ENCODE data around the gene PRR7. TPM values are rescaled to one million over a fixed set of nuclear protein-coding genes. Genes with fewer than 3 reads are reported as not detected.

Gene PRR7
- polyA plus RNA-seq, 1 of the 3 experiments (the other 2 are of a cell fraction) = 17.1 TPM

- no peak for TF ChIP-seq USF2 (IDR thresholded peaks at IDR 0.05; ENCODE audit: borderline replicate concordance, low read depth, low read length)
- no peak for TF ChIP-seq MEF2A (IDR thresholded peaks at IDR 0.05; ENCODE audit: borderline replicate concordance, low read depth)
- no peak for TF ChIP-seq RXRA (IDR thresholded peaks at IDR 0.05; ENCODE audit: borderline replicate concordance, low read depth)
- TF ChIP-seq FOXJ3 (CRISPR knock-in tag; IDR thresholded peaks at IDR 0.05) = no peak
- no peak for TF ChIP-seq TEAD4 (IDR thresholded peaks at IDR 0.05; ENCODE audit: borderline replicate concordance, insufficient read depth)
Measured at GRCh38 chr5:177457852-177458681, 11.5 kb downstream of the PRR7 start (continued).

DNA sequence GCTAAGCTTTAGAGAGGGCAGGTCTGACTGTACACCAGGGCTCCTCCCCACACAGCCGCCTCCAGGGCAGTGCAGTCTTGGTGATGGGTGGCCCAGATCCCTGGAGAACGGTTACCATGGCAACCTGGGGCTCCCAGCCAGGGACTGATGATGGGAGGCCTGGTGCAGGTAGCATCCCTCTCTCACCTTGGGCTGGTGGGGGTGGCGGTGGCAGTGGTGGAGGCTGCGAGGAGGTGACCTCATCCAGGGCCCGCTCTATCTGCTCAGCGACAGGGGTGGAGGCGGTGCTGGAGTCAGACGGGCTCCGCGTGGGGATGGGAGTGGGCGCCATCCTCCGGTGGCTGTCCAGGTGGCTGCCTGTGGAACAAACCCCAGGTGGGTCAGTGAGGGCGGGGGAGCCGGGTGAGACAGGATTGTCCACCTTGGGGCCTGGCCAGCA is 12.3 kb downstream of the PRR7 start:
- Histone ChIP-seq H3K36me3 (replicated peaks in 1 of 2; ENCODE audit: control insufficient read depth in 1 of 2, insufficient read depth in 2 of 2, low read length in 1 of 2) (peaks cover 24 to 58% of the 10 kb centered on the region in 2 experiments), H4K20me1 (ENCODE audit: insufficient read depth) (peaks cover 61% of the 10 kb centered on the region)

More for the DNA sequence above, 12.3 kb downstream of the PRR7 start:
- Histone ChIP-seq H3K9ac (no peak overlapping the region), H2AFZ (ENCODE audit: low read depth) (no peak overlapping the region), H3K4me2 (no peak overlapping the region), H3K27ac (ENCODE audit: low read depth in 2 of 2, low read length in 1 of 2) (peak overlapping the region; percentile 69 to 84), H3K4me3 (ENCODE audit: low read depth in 2 of 2, low read length in 1 of 2) (no peak overlapping the region; a peak in 1 of 4 replicates), H3K9me3 (no peaks in the 10 kb centered on the region), H3K9me2 (no peaks in the 10 kb centered on the region), H3F3A (replicated peaks; ENCODE audit: insufficient read depth) (peaks cover 45% of the 10 kb centered on the region), H3K4me1 (ENCODE audit: control insufficient read depth in 1 of 2, insufficient read depth in 2 of 2, low read depth in 1 of 2, low read length in 1 of 2) (peaks cover 9 to 57% of the 10 kb centered on the region in 2 experiments), H3K79me2 (ENCODE audit: insufficient read depth) (peaks cover 5% of the 10 kb centered on the region; the same call in 1 of the 2 replicates), H3K27me3 (ENCODE audit: insufficient read depth) (no peaks in the 10 kb centered on the region)
- ChIA-PET POLR2A (interaction anchor here (1.3 to 4.6 kb wide), 3 partner anchors 10 to 18 kb away, joined by 4 to 43 read pairs (median 11); no protein-coding TSS in a partner anchor), CTCF (interaction anchor here (1.0 to 15.5 kb wide), 7 partner anchors 15 to 149 kb away, joined by 3 to 375 read pairs (median 42); partner anchors contain the start of genes DBN1, F12 and PFN3)
- DNase-seq = peak; percentile 79
- TF ChIP-seq CTCF (IDR thresholded peaks at IDR 0.05) (no peak), RAD21 (IDR thresholded peaks at IDR 0.05; ENCODE audit: low read length) (no peak), TAF1 (IDR thresholded peaks at IDR 0.05; ENCODE audit: borderline replicate concordance, low read depth, low read length) (no peak), FOSL2 (IDR thresholded peaks at IDR 0.05; ENCODE audit: borderline replicate concordance, low read depth) (no peak), TCF12 (IDR thresholded peaks at IDR 0.05) (no peak), IRF3 (IDR thresholded peaks at IDR 0.05; ENCODE audit: low read depth, low read length) (no peak), GABPA (IDR thresholded peaks at IDR 0.05; ENCODE audit: low read depth) (no peak), GATA2 (CRISPR knock-in tag; IDR thresholded peaks at IDR 0.05) (no peak), YY1 (IDR thresholded peaks at IDR 0.05; ENCODE audit: low read depth) (no peak), SIN3A (IDR thresholded peaks at IDR 0.05; ENCODE audit: borderline replicate concordance, low read depth, low read length) (no peak), PBX3 (IDR thresholded peaks at IDR 0.05) (no peak), NFIC (IDR thresholded peaks at IDR 0.05; ENCODE audit: borderline replicate concordance) (no peak)
- WGBS (ENCODE audit: low lambda C conversion rate) = 84% methylated on average over 10 of the region's 14 CpGs

Data from SK-N-SH (cell line).